ENCODE data around the gene NAT16.
"Not testable (repeated sequence)": the region's sequence is repeated elsewhere in the genome, so short reads cannot be mapped to it uniquely, and the experiment has no call there.

The NAT16 gene

GRCh38 chr7:101156866-101157589, 23.1 kb downstream of the NAT16 start:
- DNase-seq, result no peak

GRCh38 chr7:101156277-101156676, 23.8 kb downstream of the NAT16 start:
- DNase-seq, result no peak

GRCh38 chr7:101155303-101155702, 24.8 kb downstream of the NAT16 start:
- no peak for DNase-seq

DNA sequence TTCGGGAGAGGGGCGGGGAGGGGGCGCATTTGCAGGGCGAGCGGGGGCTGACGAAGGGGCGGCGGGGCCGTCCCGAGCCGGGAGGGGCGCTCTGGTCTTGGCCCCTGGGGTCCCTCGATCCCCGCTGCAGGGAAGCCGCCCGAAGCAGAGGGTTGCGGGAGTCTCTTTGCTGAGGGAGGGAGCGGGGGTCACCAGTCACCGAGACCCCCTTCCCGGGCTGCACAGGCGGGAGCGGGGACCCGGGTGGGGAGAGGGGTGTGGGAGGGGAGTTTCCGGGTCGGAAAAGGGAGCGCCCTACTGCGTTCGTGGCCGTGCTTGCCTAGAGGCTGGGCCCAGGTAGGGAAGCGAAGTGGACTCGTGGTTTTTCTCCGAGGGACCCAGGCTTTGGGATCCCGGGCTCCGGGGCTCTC, 25.4 kb downstream of the NAT16 start:
- DNase-seq, result no peak

DNA sequence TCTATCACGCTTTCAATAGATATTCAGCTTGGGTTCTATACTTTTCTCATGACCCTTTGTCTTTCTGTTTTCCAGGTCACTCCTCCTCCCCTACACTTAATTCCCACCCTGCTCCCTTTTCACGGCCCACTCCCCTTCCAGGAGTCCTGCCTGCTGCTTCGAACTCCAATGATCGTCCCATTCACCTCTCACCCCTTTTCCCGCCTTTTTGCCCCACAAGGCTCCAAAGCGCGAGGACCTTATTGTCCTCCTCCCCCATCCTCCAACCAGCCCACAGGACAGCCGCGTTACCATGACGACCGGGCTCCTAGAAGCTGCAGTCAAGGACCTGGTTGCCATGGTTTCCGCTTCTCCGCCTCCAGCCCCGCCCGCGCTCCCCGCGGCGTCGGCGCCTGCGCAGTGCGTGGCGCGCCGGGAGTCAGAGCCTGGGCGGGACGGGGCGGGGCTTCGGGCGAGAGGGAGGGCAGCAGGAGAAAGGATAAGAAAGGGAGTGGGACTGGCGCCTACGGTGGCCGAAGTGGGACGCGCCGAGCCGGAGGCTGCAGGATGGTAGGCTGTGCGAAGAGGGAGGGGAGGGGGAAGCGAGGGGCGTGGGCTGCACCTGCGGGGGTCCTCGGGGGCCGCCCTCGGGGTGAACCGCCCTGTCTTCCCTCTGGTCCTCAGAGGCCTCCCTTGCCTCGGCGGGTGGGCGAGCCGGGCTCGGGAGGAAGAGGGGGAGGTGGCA, 26.0 kb downstream of the NAT16 start, which contains the start of gene AP1S1:
Gene AP1S1, plus strand, starts transcription at position 508 of the 724 bp plus-strand sequence. Its CDS starts 39 bp downstream, at position 547.
- DNase-seq, result peak; percentile 81

DNA sequence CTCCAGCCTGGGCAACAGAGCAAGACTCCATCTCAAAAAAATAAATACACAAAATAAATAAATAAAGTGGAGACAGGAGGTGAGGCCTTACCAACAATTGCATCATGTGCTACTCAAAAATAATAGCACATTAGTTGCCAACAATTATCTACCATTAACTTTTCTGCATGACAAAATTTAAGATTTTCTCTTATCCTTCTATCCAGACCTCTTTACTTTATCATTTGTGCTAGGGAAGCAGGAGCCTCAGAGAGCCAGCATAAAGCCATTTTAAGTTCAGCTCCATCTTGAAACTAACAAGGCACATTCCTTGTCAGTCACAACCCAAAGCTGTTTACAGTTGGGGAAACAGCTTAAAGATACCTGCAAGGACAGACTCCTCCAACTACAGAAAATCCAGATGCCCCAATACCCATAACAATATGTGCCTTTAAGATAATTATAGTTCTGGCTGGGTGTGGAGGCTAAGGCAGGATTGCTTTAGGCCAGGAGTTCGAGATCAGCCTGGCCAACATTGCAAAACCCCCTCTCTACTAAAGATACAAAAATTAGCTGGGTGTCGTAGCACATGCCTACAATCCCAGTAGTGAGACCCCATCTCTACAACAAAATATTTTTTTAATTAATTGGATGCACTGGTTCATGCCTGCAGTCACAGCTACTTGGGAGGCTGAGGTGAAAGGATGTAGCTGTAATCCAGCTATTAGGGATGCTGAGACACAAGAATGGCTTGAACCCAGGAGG, 28.0 kb downstream of the NAT16 start:
- no peak for DNase-seq

DNA sequence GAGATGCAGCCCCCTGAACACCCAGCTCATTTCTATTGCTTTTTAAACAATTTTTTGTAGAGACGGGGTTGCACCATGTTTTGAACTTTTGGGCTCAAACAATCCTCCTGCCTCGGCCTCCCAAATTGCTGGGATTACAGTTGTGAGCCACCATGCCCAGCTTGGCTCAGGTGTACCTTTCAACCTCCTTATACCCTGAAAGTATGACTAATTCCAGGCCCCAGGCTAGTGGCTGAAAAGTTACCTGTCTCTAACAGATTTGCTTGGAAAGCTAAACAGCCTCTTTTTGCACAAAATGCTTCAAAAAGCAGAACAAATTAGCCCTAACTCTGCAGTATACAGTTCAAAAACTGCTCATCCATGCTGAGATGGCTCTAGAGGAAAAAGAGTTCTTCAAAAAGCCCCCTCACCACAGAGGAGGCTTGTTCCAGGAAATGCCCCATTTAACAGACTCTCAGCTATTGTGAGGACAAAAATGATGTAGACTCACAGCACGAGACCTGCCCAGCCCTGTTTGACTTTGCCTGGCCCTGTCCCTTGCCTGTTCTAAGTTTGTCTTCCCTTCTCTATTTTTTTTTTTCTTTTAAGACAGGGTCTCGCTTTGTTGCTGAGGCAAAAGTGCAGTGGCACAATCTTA, 39.2 kb downstream of the NAT16 start:
- DNase-seq, result no peak

- DNase-seq, result no peak
Observed at GRCh38 chr7:101140339-101140699, 39.8 kb downstream of the NAT16 start.

- no peak for DNase-seq
Observed at GRCh38 chr7:101138213-101138870, 41.8 kb downstream of the NAT16 start.

GRCh38 chr7:101137651-101138212, 42.4 kb downstream of the NAT16 start:
- DNase-seq, result no peak

GRCh38 chr7:101134399-101134980, 45.6 kb downstream of the NAT16 start:
- no peak for DNase-seq

DNA sequence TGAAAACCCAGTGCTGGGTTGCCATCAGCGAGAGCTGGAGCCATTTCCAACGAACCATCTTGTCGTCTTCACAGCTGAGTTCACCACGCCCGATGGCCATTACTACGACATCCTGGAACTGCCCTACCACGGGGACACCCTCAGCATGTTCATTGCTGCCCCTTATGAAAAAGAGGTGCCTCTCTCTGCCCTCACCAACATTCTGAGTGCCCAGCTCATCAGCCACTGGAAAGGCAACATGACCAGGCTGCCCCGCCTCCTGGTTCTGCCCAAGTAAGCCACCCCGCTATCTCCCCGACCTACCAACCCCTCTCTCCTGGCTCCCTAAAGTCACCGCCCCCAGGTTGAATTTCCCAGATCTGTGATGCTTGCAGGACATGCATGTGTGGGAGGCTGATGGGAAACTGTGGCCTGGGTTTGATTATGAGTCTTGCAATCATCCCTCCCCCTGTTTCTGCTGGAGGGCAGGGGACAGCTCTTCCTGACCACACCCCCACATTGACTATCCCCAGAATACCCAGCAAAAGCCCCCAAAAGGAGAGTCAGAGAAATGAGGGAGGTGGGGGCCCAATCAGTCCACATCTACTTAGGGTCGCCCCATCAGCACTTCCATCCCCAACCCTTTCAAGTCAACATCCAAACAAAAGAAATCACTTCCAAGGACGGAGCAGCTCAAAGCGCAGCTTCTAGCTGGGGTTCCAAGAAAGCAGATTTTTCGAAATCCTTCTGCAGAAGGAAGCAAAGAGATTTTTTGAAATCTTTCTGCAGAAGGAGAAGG, 46.3 kb downstream of the NAT16 start:
- no peak for DNase-seq

DNA sequence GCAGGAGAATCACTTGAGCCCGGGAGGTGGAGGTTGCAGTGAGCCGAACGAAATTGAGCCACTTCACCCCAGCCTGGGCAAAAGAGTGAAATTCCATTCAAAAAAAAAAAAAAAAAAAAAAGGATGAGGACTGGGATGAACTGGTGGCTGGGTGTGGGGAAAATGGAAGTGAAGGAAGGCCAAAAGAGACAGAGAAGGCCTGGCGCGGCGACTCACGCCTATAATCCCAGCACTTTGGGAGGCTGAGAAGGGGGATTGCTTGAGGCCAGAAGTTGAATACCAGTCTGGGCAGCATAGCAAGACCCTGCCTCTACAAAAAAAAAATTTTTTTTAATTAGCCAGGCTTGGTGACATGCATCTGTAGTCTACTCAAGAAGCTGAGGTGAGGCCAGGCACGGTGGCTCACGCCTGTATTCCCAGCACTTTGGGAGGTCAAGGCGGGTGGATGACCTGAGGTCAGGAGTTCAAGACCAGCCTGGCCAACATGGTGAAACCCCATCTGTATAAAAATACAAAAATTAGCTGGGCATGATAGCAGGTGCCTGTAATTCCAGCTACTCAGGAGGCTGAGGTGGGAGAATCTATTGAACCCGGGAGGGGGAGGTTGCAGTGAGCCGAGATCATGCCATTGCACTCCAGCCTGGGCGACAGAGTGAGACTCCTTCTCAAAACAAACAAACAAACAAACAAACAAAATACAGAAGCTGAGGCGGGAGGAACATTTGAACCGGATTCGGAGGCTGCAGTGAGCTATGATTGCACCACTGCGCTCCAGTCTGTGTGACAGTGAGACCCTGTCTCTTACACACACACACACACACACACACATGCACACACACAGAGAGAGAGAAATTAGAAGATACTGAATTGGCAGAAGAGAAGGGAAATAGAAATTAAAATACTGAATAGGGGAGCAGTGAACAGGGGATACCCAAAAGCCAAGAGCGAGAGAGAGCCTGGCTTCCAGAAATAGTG, 47.2 kb downstream of the NAT16 start:
- DNase-seq, result not testable (repeated sequence)

DNA sequence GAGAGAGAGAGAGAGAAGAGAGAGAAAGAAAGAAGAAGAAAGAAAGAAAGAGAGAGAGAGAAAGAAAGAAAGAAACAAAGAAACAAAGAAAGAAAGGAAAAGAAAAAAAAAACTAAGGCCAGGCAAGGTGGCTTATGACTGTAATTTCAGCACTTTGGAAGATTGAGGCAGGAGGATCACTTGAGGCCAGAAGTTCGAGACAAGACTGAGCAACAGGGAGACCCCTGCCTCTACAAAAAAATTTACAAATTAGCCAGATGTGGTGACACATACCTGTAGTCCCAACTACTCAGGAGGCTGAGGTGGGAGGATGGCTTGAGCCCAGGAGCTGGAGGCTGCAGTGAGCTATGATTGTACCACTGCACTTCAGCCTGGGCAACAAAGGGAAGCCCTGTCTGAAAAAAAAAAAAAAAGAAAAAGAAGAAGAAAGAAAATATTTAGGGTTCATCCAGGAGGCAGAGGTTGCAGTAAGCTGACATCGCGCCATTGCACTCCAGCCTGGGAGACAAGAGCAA, 50.4 kb downstream of the NAT16 start:
- no peak for DNase-seq

- no peak for DNase-seq
Observed at GRCh38 chr7:101128040-101128834, 51.9 kb downstream of the NAT16 start.

GRCh38 chr7:101127460-101128039, 52.5 kb downstream of the NAT16 start:
- no peak for DNase-seq

GRCh38 chr7:101126651-101127459, 53.2 kb downstream of the NAT16 start, which contains the start of gene SERPINE1:
Gene SERPINE1 (plus strand): TSS chr7:101127104. CDS start chr7:101128394, 1,290 bp downstream.
- DNase-seq, result no peak
